HG02981 (cell line): ENCODE data around the gene MAOA.

Source experiments
- ATAC-seq: cut with Tn5 transposase; IDR thresholded peaks from one replicate; pipeline ENCODE4 v1.9.1; 2021; ENCODE audit warnings: mild to moderate bottlenecking, moderate library complexity; ENCODE audit not compliant: unreplicated experiment

MAOA gene

DNA sequence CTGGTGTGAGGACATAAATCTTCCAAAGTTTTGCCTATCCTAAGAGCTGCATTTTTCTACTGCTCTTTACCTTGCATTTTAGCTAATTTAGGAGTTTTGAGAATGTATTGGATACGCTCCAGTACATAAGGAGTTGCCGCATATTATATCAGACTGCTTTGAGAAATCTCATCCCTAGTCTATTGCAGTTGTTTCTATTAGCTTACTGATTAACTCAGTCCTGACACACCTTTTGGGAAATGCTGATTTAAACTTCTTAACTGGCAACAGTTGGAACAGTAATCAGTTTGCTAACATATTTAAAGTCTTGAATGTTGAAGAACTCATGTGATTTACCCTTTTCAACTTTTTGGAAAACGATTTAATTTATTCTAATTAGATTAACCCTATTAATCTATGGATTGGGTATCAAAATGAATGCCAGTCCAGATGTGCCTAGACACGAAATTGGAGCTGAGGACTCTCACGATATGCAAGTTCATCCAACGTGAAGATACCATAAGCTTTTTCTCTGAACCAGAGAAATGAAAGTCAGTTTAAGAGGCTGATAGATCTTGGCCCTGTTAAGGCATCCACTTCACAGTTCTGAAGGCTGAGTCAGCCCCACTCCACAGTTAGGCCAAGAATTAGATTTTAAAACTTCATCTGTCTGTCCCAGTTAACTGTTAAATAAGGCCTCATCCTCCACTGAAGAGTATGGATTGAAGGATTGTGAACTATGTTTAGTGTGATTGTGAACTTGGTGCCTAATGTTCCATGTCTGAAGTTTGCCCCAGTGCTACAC lies 90.0 kb downstream of the MAOA start:
- ATAC-seq: no peak

GRCh38 chrX:43747476-43747875 lies 91.4 kb downstream of the MAOA start:
- ATAC-seq: no peak

- peak; percentile 70 for ATAC-seq
These were observed 94.2 kb downstream of the MAOA start for GRCh38 chrX:43750248-43750676.

- ATAC-seq: no peak
These were observed 97.5 kb downstream of the MAOA start for GRCh38 chrX:43753637-43754036.

DNA sequence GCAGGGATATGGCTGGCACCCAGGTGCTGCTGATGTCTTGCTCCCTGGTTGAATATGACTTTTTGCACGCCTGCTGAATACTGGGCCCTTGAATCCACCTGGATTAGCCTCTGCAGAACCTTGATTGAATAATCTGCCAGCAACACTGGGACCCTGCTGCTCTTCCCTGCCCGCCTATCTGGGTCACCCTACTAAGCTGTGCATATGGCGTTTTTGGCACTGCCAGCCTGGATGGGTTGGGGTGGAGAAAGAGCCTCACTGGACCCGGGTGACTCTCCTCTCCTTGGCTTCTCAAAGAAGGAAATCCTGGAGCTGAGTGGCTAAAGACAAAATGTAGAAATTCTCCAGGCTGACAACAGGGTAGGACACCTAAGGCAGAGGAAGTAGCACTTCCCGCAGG lies 100.0 kb downstream of the MAOA start:
- ATAC-seq: no peak

- ATAC-seq: no peak
These were observed 101.9 kb downstream of the MAOA start for GRCh38 chrX:43758044-43758443.

- no peak for ATAC-seq
These were observed 130.0 kb downstream of the MAOA start for GRCh38 chrX:43785930-43786591.
